GM12892 (cell line): Measurements from ENCODE around the gene MAML3.

Source experiments
- POLR2A ChIP-seq: IDR thresholded peaks from 2 replicates; pipeline ENCODE4 v1.6.1; 2011; ENCODE audit warnings: low read depth, low read length, control low read depth
- POLR2AphosphoS5 ChIP-seq: IDR thresholded peaks from 2 replicates; pipeline ENCODE4 v1.6.1; 2011; ENCODE audit warnings: low read depth, low read length, control low read depth
- TAF1 ChIP-seq: IDR thresholded peaks from 2 replicates; pipeline ENCODE4 v1.6.1; 2011; ENCODE audit warnings: low read depth, mild to moderate bottlenecking, control low read depth, low read length, borderline replicate concordance

DNA sequence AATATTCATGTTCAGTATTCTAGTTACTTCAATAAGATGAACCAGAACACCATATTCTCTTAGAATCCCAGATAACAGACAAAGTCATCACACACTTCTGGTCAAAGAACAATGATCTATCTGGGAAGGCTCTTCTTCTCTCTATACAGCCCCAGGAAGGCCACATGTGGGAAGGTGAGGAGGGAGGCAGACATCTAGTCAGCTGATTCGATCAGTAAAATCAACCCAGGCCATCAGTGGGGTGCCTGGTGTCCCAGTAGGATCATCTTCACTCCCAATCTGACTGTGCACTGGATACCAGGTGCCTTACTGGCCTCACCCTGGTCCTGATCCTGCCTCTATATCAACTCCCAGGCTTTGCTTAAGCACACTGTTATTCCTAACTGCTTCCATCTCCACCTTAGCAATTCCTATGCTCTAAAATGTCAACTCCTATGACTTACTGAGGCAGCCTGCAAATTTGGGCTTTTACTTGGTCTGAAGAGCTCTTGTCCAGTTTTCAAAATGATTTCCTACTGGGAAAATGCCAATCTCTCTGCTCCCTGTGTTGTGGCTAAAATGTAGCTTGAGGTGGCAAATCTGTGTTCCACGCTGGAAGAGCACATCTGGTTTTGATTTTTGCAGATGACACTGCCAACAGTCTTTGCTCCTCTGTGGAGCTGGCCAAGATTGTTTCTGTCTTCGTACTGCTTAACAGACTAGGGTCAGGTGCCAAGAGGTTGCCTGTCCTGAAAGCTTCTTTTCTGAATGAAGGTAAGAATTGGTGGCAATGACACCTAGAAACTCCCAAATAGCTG lies 359.6 kb downstream of the MAML3 start:
- TF ChIP-seq POLR2A (no peak), POLR2AphosphoS5 (no peak), TAF1 (no peak)
